HG03378 (cell line): ENCODE results near the gene APOBEC3H.

ENCODE experiments used
- ATAC-seq: cut with Tn5 transposase; IDR thresholded peaks from one replicate; pipeline ENCODE4 v1.9.1; 2021; ENCODE audit warnings: mild to moderate bottlenecking, moderate library complexity; ENCODE audit not compliant: unreplicated experiment

Gene APOBEC3H

DNA sequence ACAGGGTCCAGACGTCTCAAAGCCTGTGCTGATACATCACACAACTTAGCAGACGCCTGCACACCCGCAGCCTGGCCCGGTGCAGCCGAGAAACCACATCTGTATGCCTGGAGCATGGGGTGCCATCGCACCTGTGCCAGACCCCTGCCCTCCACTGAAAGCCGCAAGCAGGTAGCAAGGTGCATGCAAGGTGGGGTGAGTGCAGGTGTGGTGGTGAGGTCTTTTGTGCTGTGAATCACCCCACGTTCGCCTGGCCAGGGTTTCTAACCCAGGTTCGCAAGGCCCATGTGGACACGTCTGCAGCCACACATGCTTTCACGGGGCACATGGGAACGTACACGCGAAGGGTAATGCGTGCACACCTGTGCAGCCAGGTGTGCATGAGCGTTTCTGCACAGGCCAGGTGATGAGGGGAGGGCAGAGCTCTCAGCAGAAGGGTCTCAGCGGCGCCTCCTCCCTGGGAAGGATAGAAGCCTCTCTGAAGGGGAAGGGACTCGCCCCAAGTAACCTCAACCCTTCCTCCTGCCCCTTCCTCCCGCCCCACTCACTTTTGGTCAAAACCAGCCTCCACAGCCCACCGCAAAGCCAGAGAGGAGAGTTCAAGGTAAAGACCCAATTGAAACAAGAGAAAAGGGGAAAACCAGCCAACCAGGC lies 36.0 kb downstream of the APOBEC3H start:
- ATAC-seq: no peak

DNA sequence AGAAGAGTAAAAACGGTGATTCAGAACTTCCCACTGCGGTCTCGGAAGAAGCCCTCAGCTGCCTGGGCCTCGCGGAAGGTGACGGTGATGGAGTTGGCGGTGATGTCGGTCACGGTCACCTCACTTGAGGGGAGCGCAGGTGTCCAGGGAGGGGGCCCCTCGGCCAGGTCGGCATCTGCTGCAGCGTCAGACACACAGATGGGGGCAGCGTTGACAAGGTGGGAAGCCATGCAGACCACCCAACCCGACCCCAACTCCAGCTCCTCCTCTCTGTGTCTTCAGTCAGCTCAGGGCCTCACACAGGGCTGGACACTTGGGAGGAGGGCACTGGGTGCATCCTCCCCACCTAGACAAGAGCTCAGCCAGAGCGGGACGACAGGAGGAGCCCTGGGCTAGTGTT lies 36.8 kb downstream of the APOBEC3H start:
- ATAC-seq: no peak

DNA sequence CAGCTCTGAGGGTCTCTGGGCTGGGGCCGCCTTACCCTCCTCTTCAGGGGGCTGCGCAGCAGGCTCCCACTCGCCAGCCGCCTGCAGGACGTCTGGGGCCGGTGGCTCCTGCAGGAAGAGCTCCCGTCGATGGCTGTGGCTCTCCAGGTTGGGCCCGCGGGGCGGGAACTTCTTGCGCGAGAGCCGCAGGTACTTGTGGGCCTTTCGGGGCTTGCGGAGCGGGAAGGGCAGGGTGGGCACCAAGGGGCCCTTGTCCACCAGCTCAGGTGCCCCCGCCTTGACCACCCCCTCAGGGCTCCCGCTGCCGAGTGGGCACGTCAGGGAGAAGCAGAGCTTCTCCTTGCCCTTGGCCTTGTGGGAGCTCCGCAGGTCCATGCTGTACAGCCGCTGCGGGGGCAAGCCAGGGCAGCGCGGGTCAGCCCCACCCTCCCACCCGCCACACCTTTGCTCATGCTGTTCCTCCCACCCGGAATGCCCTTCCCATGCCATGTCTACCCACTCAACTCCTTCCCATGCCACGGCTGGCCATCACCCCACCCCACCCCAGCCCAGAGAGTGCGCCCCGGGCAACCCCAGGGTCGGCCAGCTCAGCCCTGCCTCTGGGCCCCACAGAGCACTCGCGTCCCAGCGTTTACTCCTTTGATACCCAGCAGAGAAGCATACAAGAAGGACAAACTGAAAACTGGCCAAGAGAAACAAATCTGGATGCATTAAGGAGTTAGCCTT lies 37.5 kb downstream of the APOBEC3H start:
- no peak for ATAC-seq

DNA sequence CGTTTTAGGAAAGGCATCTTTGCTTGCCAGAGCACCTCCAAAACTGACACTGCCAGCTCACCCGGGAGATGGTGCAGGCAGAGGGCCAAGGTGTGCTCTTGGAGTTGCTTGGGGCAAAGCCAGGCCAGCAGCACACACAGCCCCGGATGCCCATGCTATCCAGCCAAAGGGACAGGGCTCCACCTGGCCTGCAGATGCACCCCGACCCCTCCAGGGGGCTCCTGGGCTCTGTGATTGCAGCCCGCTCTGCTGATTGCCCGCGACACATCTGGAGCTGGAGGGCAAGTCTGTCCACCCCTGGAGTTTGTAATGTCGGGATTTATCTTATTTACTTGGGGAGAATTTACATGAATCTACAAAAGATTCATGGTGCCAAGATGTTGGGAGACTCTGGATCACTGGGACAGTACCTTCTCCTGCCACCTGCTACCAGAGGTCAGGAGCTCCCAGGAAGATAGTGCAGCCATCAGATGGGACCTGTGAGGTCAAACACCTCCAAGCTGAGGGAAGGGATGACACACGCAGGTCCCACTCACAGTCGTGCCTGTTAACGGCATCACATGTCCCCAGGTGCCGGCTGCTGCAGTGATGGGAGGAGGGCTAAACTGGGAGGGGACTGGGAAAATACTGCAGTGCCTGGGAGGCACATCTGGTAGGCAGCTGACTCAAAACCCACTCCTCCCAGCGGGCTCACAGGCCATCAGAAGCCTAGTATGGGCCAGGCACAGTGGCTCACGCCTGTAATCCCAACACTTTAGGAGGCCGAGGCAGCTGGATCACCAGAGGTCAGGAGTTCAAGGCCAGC lies 38.2 kb downstream of the APOBEC3H start:
- ATAC-seq: no peak

DNA sequence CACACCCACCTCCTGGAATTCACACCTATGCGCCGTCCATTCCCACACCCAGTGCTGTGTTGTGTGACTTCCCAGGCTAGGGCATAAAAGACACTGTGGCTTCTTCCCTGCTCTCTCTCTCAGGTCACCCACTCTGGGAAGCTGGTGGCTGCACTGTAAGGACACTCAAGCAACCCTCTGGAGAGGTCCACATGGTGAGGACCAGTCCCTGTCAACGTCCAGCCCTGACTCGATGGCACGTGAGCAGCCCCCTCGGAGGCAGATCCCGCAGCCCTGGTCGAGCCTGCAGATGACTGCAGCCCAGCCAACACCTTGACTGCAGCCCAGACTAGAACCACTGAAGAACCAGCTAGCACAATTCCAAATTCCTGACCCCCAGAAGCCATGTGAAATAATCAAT lies 39.3 kb downstream of the APOBEC3H start:
- no peak for ATAC-seq

DNA sequence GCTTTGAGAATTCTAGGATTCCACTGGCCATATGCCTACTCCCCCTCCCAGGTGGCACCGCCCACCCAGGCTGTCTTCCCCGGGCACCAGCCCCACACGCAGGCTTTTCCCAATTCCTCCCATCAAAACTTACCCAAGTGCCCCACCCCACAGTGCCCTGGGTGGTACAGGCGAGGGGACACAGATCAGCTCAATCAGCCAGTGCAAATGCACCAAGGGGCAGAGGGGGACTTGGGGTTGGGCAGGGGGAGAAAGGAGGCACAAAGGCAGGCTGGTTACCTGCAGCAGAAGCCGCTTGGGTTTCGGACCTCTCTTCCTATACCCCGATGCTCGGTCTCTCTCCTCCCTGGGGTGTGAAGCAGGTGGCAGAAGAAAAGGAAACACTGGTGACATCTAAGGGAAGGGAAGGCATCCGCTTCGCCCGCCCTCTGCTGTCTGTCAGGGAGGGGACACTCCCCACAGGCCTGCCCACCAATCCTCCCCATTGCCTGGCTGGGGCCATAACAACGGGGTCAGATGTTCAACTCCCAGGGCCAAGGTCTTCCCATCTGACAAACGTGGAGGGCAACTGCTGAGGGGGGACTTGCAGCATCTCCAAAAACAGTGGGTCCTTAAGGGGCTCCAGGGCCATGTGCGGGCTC lies 41.4 kb downstream of the APOBEC3H start:
- ATAC-seq: no peak

DNA sequence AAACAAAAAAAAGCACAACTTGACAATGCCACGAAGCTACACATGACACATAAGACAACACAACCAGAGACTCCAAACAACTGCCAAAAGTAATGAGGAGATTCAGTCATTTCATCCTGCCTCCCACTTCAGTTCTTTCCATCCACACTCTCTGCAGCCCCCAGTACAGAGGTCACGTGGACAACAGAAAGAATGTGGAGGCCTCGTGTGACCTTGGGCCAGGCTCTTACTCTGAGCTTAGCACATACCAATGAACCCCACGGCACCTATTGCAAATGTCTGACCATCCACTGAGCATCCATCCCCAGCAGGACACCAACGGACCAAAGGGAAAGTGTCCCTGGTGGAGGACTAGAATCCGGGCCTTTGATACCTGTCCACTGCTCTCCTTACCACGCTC lies 42.9 kb downstream of the APOBEC3H start:
- no peak for ATAC-seq

DNA sequence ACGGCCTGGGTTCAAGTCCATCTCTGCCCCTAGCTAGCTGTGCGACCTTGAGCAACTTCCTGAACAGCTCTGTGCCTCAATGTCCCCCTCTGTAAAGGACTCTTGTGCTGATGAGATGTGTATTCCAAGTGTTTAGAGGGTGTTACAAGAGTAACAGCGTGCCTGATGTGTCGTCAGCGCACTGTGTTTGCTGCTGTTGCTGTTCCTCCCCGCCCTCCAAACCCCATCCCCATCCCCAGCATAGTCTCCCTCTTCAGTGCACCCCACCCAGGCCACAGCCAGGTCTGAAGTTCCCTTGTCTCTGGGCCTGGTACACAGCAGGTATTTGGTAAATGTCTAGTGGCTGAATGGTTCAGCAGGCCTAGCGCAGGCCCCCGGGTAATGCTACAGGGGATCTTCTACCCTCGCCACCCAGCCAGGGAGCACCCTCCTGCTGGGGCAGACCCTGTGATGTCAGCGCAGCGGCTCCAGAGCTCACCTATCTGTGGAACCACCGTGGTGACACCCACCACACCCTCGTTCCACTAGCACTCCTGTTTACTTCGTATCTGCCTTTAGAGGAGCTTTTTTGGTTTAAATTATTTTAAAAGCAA lies 45.1 kb downstream of the APOBEC3H start:
- ATAC-seq: no peak

DNA sequence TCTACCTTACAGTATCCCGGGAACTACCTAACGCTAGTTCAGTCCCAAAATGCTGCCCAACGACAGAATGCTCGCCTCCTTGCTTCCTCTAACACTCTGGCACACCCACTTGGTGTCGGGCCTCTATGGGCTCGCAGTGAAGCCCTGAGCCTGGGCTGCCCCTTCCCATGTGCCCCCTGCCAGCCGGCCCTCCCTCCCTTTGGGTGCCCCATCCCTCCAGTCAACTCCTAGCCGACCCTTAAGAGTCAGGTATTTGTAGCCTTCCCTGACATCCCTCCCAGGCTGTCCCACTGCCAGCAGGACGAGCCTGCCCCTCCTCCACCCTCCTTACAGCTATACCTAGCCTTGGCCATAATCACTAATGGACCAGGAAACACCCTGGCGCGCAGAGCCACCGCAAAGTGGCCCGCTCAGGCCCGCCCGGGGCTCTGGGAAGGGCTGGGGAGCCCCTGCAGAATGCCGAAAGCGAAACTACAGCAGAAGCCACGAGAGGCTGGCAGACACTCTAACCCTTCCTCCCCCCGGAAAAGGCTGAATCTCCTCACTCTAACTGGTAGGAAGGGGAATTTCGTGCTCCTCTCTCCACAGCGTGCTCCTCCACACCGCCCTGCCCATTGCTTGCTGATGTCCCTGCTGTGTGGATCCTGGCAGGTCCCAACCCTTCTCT lies 47.2 kb downstream of the APOBEC3H start:
- no peak for ATAC-seq

DNA sequence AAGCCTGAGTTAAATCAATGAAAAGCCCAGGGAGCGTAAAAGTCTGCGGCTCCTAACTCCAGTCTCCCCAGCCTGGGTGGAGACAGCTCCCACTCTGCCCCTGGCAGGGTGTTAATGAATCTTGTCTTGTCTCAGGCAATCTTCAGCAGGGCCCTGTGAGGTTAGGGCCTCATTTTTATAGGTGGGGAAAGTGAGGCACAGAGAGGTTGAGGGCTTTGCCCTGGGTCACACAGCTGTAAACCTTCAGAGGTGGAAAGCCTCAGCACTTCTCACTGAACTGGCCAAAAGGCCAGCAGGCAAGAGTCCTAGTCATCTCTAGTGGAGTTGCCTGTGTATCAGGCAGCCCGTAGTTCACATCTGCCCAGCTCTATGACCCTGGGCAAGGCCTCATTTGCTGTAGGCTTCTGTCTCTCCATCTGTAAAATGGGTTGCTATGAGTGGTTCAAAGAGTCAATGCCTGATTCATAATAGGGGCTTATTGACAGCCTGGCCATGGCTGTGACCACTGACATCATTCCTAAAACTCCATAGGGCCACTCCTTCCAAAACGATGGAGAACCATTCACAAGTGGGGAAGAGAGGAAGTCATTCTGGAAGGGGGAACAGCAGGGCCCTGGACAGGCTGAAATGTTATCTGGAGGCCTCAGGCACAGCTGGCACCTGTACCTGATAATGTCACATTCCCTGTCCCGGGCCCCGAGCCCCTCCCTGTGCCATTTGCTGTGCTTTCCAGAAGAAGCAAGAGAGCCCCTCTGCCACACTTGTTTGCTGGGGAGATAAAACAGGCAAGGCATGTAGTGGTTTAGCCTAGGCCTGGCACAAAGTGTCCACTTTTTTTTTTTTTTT lies 49.4 kb downstream of the APOBEC3H start:
- no peak for ATAC-seq

DNA sequence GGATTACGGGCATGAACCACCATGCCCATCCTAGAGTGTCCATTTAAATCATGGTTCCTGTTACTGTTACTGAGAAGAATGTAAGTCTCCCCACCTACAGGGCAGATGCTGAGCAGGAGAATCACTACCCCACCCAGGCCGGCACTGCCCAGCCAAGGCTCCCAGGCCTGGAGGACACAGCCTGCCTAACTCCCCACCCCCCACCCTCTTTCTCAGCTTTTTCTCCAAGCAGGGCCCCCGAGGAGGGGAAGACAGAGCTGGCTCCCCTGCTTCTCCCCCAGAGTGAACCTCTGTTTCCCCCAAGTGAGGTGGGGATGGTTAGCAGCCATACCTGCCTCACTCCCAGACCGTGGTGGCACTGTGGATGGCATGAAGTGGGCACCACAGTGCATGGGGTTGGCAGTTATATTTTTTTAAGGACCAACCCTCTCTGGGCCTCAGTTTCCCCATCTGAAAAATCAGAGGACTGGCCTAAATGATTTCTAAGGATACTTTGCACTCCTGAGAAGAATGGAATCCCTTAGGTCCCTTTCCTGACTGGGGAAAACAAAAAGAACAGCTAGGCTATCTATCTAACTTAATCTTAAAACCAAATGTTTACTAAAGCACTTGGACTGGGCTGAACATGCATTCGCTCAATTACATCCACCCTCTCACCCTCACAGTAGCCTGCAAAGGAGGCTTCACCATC lies 50.4 kb downstream of the APOBEC3H start:
- no peak for ATAC-seq

DNA sequence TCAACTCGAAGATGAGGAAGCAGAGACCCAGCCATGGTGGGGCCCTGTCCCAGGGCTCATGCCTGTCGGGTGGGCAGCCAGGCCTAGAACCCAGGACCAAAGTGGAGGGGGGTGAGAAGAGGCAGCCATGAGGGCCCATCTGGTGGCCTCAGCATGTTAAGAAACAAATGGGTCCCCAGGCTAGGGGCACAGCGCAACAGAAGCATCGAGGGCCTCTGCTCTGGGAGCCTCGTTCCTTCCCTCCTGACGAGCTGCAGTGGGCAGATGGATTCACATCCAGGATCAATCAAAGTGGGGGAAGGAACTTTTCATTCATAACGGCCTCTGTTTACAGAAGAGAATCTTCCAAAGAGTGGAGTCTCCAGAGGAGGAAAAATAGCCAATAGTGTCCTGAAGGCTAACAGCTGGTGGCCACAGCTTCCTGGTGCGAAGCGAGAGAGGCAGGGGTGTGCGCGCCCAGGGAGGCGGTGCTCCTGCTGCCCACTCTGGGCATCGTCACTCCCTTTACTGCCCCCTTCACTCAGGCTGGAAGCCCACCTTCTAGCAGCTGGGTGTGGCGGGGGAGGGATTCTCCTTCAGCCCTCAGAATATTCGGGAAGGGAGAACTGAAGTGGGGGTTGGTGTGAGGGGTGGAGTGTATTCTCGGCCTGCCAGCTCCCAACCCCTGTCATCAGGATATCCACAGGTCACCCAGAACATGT lies 51.1 kb downstream of the APOBEC3H start:
- no peak for ATAC-seq

DNA sequence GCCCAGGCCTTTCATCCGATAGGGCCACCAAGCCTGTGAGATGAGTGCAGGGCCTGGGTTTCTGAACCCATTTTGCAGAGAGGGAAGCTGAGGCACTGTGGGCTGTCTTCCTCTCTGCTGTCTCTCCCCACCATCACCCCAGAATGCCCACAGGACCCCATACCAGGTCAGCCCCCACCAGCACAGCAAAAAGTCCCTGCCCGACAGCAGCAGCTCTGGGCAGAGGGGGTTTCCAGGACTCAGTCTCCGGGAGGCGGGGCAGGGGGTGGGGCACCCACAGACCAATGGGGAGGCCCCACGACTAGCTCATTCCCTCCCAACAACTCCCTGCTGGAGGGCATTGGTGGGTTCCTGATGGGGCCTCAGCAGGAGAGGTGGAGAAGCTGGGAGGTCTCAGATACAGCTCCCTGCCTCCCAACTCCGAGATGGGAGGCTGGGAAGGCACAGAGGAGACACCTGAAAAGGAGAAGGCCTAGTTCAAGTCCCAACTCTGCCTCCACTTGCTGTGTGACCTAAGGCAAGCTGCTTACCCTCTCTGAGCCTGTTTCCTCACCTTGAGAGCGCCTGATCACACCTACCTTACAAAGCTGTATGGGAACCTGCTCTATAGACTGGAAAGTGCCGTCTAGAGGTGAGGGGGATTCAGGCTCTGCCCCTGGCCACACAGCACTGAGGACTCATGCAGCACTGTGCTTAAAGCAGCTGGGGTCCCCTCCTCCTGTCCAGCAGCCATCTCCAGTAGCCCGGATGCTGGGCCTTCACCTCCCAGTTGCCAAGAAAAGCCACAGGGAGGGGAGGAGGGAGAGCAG lies 51.9 kb downstream of the APOBEC3H start:
- ATAC-seq: no peak

DNA sequence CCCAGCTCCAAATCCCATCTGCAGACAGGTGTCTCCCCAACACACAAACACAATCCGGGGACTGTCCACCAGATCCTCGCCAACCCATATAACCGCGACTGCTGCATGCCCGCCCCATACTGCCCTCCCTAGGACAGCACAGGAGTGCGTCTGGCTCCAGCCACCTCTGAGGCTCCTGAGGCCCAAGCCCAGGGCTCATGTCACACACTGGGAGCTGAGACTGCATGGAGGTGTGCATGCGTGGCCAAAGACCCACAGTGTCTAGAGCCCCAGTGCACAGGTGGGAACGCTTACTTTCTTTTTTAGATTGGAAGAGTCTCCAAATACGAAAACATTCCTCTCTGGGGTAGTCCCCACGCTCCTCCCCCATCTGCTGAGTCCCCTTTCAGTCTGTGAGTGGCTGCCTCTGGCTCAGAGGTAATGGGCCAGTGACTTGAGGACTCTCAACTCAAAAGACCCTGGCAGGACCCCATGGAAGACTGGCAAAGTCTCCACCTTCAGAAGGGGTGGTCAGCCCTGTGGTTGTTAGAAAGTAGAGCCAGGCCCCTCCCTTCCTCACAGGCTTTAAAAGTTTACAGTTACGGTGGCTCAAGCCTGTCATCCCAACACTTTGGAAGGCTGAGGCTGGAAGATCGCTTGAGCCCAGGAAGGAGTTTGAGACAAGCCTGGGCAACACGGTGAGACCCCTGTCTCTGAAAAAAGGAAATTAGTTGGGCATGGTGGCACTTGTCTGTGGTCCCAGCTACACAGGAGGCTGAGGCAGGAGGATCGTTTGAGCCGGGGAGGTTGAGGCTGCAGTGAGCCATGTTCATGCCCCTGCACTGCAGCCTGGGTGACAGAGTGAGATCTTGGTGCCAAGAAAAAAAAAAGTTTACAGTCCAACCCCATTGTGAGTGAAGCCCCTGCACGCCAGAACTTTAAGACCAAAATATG lies 53.1 kb downstream of the APOBEC3H start:
- no peak for ATAC-seq

DNA sequence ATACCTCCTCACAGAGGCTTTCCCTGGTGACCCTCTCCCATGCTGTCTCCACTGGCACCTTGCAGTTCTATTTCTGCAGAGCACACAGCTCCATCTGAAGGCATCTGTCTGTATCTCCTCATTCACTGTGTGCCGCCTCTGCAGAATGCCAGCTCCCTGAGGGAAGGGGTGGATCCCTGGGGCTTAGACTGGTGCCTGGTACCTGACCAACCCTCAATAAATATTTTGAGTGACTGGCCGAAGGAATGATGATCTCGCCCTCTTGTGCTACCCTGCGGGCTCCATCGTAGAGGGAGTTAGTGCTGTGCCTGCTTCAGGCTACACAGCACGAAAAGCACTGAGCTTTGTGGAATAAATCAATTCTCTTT lies 53.8 kb downstream of the APOBEC3H start:
- ATAC-seq: no peak

DNA sequence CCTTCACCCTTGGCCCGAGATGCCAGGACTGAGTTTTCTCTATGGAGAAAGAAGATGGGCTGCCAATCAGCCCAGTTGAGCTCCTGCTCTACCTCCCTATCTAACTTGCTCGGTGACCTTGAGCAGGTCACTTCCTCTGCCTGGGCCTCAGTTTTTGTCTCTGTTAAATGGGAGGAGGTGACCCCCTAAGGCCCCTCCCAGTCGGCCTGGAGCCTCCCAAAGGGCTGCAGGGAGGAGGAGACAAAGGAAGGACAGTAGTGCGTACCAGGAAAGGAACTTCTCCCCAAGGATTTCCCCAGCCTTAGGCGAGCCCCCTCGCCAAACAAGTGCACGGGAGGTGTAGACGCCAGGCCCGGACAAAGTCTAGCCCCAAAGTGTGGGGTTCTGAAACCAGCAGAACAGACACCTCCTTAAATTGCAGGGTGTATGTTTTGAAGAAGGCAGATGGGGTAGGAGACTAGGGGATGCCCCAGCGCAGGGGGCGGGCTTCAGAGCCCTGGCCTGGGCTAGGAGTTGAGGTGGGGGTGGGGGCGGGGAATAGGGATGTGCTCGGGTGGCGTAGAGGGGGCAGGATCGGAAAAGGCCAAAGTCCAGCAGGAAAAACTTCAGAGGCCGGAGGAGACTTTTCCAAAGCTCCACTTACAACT lies 54.4 kb downstream of the APOBEC3H start:
- no peak for ATAC-seq
